Stimulated activated memory B cell treated with anti-CD40 and anti-IgM and Interleukin-4, amounts not matched to agents 10 μg/mL and 1 μg/mL and 100 μg/mL, for 72 hours (primary cell): ENCODE measurements around the gene C19orf85.
A peak's percentile ranks its signal among the peaks of the same experiment; 100 is the strongest.
"Not testable (repeated sequence)": the region's sequence is repeated elsewhere in the genome, so short reads cannot be mapped to it uniquely, and the experiment has no call there.

ENCODE experiments used
- ATAC-seq: fragments of 150-1000 bp; cut with Tn5 transposase; 2 replicates; pipeline ENCODE4 v1.10.0; 2021
- H3K27ac Mint-ChIP-seq: one replicate; pipeline ENCODE4 v1.8.0; 2022; ENCODE audit warnings: mild to moderate bottlenecking, mixed read lengths
- H3K27me3 Mint-ChIP-seq: one replicate; pipeline ENCODE4 v1.8.0; 2022; ENCODE audit warnings: mixed read lengths
- H3K36me3 Mint-ChIP-seq: one replicate; pipeline ENCODE4 v1.8.0; 2022; ENCODE audit warnings: mixed read lengths
- H3K4me1 Mint-ChIP-seq: one replicate; pipeline ENCODE4 v1.8.0; 2022; ENCODE audit warnings: mixed read lengths
- H3K4me3 Mint-ChIP-seq: one replicate; pipeline ENCODE4 v1.8.0; 2022; ENCODE audit warnings: mild to moderate bottlenecking, moderate library complexity, mixed read lengths
- H3K9me3 Mint-ChIP-seq: one replicate; pipeline ENCODE4 v1.8.0; 2022; ENCODE audit warnings: mixed read lengths

C19orf85 gene

GRCh38 chr19:55464662-55465054 is at the start of gene C19orf85:
Gene C19orf85 (minus strand): TSS chr19:55464751. CDS start chr19:55464554, 197 bp downstream.
- Mint-ChIP-seq H3K36me3 (no peaks in the 10 kb centered on the region), H3K9me3 (no peaks in the 10 kb centered on the region), H3K4me3 (no peak within 1 kb of the TSS), H3K4me1 (peaks cover 32% of the 10 kb centered on the region), H3K27ac (no peak within 1 kb of the TSS), H3K27me3 (no peaks in the 10 kb centered on the region)
- no peak for ATAC-seq

- peaks cover 13% of the 10 kb centered on the region for H3K4me1 Mint-ChIP-seq
- H3K36me3 Mint-ChIP-seq: no peaks in the 10 kb centered on the region
- H3K9me3 Mint-ChIP-seq: no peaks in the 10 kb centered on the region
- no peak overlapping the region for H3K4me3 Mint-ChIP-seq
- H3K27ac Mint-ChIP-seq: no peak overlapping the region
- ATAC-seq: no peak
- H3K27me3 Mint-ChIP-seq: peaks cover 26% of the 10 kb centered on the region
Observed at GRCh38 chr19:55508120-55508519, 43.6 kb upstream of the C19orf85 start.

GRCh38 chr19:55504981-55505380 is 40.4 kb upstream of the C19orf85 start:
- Mint-ChIP-seq H3K36me3 (no peaks in the 10 kb centered on the region), H3K9me3 (no peaks in the 10 kb centered on the region), H3K27ac (no peak overlapping the region), H3K27me3 (peaks cover 10% of the 10 kb centered on the region), H3K4me3 (no peak overlapping the region), H3K4me1 (peaks cover 25% of the 10 kb centered on the region)
- no peak for ATAC-seq

GRCh38 chr19:55504252-55504603 is 39.7 kb upstream of the C19orf85 start:
- Mint-ChIP-seq H3K36me3 (no peaks in the 10 kb centered on the region), H3K4me1 (peaks cover 25% of the 10 kb centered on the region), H3K4me3 (peak overlapping the region; percentile 83), H3K9me3 (no peaks in the 10 kb centered on the region), H3K27ac (peak overlapping the region; percentile 90), H3K27me3 (peaks cover 10% of the 10 kb centered on the region)
- no peak for ATAC-seq

GRCh38 chr19:55503502-55504251 is 39.1 kb upstream of the C19orf85 start:
- Mint-ChIP-seq H3K27ac (peak overlapping the region; percentile 90), H3K4me3 (peak overlapping the region; percentile 83), H3K27me3 (peaks cover 10% of the 10 kb centered on the region), H3K4me1 (peaks cover 25% of the 10 kb centered on the region), H3K9me3 (no peaks in the 10 kb centered on the region), H3K36me3 (no peaks in the 10 kb centered on the region)
- peak; percentile 97 for ATAC-seq

- Mint-ChIP-seq H3K36me3 (no peaks in the 10 kb centered on the region), H3K4me3 (peak overlapping the region; percentile 83), H3K27ac (peak overlapping the region; percentile 90), H3K27me3 (peaks cover 8% of the 10 kb centered on the region), H3K9me3 (no peaks in the 10 kb centered on the region), H3K4me1 (peaks cover 25% of the 10 kb centered on the region)
- no peak for ATAC-seq
Observed at GRCh38 chr19:55503157-55503501, 38.6 kb upstream of the C19orf85 start.

- Mint-ChIP-seq H3K4me1 (peaks cover 25% of the 10 kb centered on the region), H3K27ac (peak overlapping the region; percentile 90), H3K36me3 (no peaks in the 10 kb centered on the region), H3K9me3 (no peaks in the 10 kb centered on the region), H3K4me3 (no peak overlapping the region), H3K27me3 (peaks cover under 1% of the 10 kb centered on the region)
- ATAC-seq: no peak
Observed at GRCh38 chr19:55502197-55502952, 37.8 kb upstream of the C19orf85 start.

- ATAC-seq: no peak
- Mint-ChIP-seq H3K27me3 (no peaks in the 10 kb centered on the region), H3K4me1 (peaks cover 25% of the 10 kb centered on the region), H3K9me3 (no peaks in the 10 kb centered on the region), H3K36me3 (no peaks in the 10 kb centered on the region), H3K27ac (no peak overlapping the region), H3K4me3 (no peak overlapping the region)
Observed at GRCh38 chr19:55500368-55500952, 35.9 kb upstream of the C19orf85 start.

- no peak for ATAC-seq
- Mint-ChIP-seq H3K4me3 (no peak overlapping the region), H3K27ac (peak overlapping the region; percentile 2), H3K36me3 (no peaks in the 10 kb centered on the region), H3K9me3 (no peaks in the 10 kb centered on the region), H3K27me3 (peaks cover 13% of the 10 kb centered on the region), H3K4me1 (peaks cover 23% of the 10 kb centered on the region)
Observed at GRCh38 chr19:55498246-55498840, 33.8 kb upstream of the C19orf85 start.

- Mint-ChIP-seq H3K27me3 (peaks cover 19% of the 10 kb centered on the region), H3K27ac (no peak overlapping the region)
Observed at GRCh38 chr19:55497763-55498162, 33.2 kb upstream of the C19orf85 start.

GRCh38 chr19:55496820-55497219 is 32.3 kb upstream of the C19orf85 start:
- H3K4me3 Mint-ChIP-seq, H3K36me3 Mint-ChIP-seq, H3K9me3 Mint-ChIP-seq, H3K27ac Mint-ChIP-seq, ATAC-seq: not testable (repeated sequence)
- peaks cover 29% of the 10 kb centered on the region for H3K27me3 Mint-ChIP-seq
- H3K4me1 Mint-ChIP-seq: peaks cover 11% of the 10 kb centered on the region

More at GRCh38 chr19:55497763-55498162, 33.2 kb upstream of the C19orf85 start:
- H3K36me3 Mint-ChIP-seq: no peaks in the 10 kb centered on the region
- ATAC-seq: no peak
- no peaks in the 10 kb centered on the region for H3K9me3 Mint-ChIP-seq
- H3K4me3 Mint-ChIP-seq: no peak overlapping the region
- H3K4me1 Mint-ChIP-seq: peaks cover 19% of the 10 kb centered on the region

GRCh38 chr19:55495646-55496349 is 31.2 kb upstream of the C19orf85 start:
- Mint-ChIP-seq H3K4me1 (peaks cover 9% of the 10 kb centered on the region), H3K9me3 (no peaks in the 10 kb centered on the region), H3K4me3 (no peak overlapping the region), H3K27me3 (peaks cover 38% of the 10 kb centered on the region), H3K27ac (no peak overlapping the region), H3K36me3 (no peaks in the 10 kb centered on the region)
- no peak for ATAC-seq

- Mint-ChIP-seq H3K4me1 (peaks cover 9% of the 10 kb centered on the region), H3K27ac (no peak overlapping the region), H3K36me3 (no peaks in the 10 kb centered on the region), H3K9me3 (no peaks in the 10 kb centered on the region), H3K27me3 (peaks cover 46% of the 10 kb centered on the region), H3K4me3 (peak overlapping the region; percentile 42)
- peak; percentile 28 for ATAC-seq
Observed at GRCh38 chr19:55494172-55494761, 29.7 kb upstream of the C19orf85 start.

- H3K27me3 Mint-ChIP-seq: peaks cover 50% of the 10 kb centered on the region
- no peak for ATAC-seq
- H3K9me3 Mint-ChIP-seq: no peaks in the 10 kb centered on the region
- no peak overlapping the region for H3K27ac Mint-ChIP-seq
- H3K4me3 Mint-ChIP-seq: no peak overlapping the region
- no peaks in the 10 kb centered on the region for H3K36me3 Mint-ChIP-seq
- H3K4me1 Mint-ChIP-seq: peaks cover 9% of the 10 kb centered on the region
Observed at GRCh38 chr19:55493645-55494171, 29.2 kb upstream of the C19orf85 start.
